ENCODE results near the gene ARHGEF38.
"Not testable (repeated sequence)": the region's sequence is repeated elsewhere in the genome, so short reads cannot be mapped to it uniquely, and the experiment has no call there.

ARHGEF38 gene

GRCh38 chr4:105712766-105713165 lies 160.3 kb downstream of the ARHGEF38 start:
- DNase-seq (ENCODE audit: low read depth in 2 of 2), result no peak

- no peak for DNase-seq (ENCODE audit: low read depth in 2 of 2)
Observed at GRCh38 chr4:105714071-105714521, 161.7 kb downstream of the ARHGEF38 start.

GRCh38 chr4:105714932-105715331 lies 162.5 kb downstream of the ARHGEF38 start:
- DNase-seq (ENCODE audit: low read depth in 2 of 2), result no peak

- DNase-seq (ENCODE audit: low read depth in 2 of 2), result no peak
Observed at GRCh38 chr4:105715692-105716278, 163.4 kb downstream of the ARHGEF38 start.

- no peak for DNase-seq (ENCODE audit: low read depth in 2 of 2)
Observed at GRCh38 chr4:105719204-105719603, 166.8 kb downstream of the ARHGEF38 start.

- DNase-seq (ENCODE audit: low read depth in 2 of 2), result no peak
Observed at GRCh38 chr4:105725623-105726022, 173.2 kb downstream of the ARHGEF38 start.

GRCh38 chr4:105729895-105730294 lies 177.5 kb downstream of the ARHGEF38 start:
- not testable (repeated sequence) for DNase-seq (ENCODE audit: low read depth in 2 of 2)
